Caco-2 (cell line): ENCODE results near the gene CKLF. TPM values are rescaled to one million over a fixed set of nuclear protein-coding genes. Genes with fewer than 3 reads are reported as not detected.

Experiments
- BruUV-seq: library from RNA; stranded (reverse); fragments of 400-500 nt; replicated peaks from 2 replicates; lab custom pipeline; 2021; lab: Mats Ljungman, UMichigan
- CTCF ChIA-PET: fragments of 300-600 bp; sonication (Branson Sonifier 250); formaldehyde crosslinking; loops from one replicate; lab custom pipeline; 2022; ENCODE audit warnings: antibody characterized with exemption; lab: Charles Lee
- POLR2A ChIA-PET: fragments of 300-600 bp; sonication (Branson Sonifier 250); formaldehyde crosslinking; loops from one replicate; lab custom pipeline; 2022; ENCODE audit warnings: antibody characterized with exemption; lab: Charles Lee
- DNase-seq, 2 experiments: peaks; one replicate each; pipeline versions ENCODE4 v3.0.0 to v3.0.0-alpha.2; 2020 to 2022
- H3K27me3 ChIP-seq: replicated peaks from 2 replicates; pipeline ENCODE4 v1.6.0; 2011; ENCODE audit warnings: low read length; ENCODE audit not compliant: control insufficient read depth, insufficient read depth
- H3K36me3 ChIP-seq: 2 replicates; pipeline ENCODE4 v1.5.1; 2011; ENCODE audit warnings: low read length; ENCODE audit not compliant: control insufficient read depth, insufficient read depth
- H3K4me1 ChIP-seq: fragments of 250-450 bp; sonication (Bioruptor Pico); 2 replicates; pipeline ENCODE4 v1.5.1; 2020; ENCODE audit warnings: mild to moderate bottlenecking
- H3K4me3 ChIP-seq: 2 replicates; pipeline ENCODE4 v1.5.1; 2011; ENCODE audit warnings: low read depth, mild to moderate bottlenecking, control low read depth, low read length
- H3K9me3 ChIP-seq: fragments of 250-450 bp; sonication (Bioruptor Pico); 2 replicates; pipeline ENCODE4 v1.5.1; 2020; ENCODE audit warnings: mild to moderate bottlenecking, moderate library complexity
- H3K27ac Mint-ChIP-seq: one replicate; pipeline ENCODE4 v1.8.0; 2022; ENCODE audit warnings: mixed read lengths; ENCODE audit not compliant: unreplicated experiment
- H3K27me3 Mint-ChIP-seq: one replicate; pipeline ENCODE4 v1.8.0; 2022; ENCODE audit warnings: mixed read lengths; ENCODE audit not compliant: insufficient read depth, unreplicated experiment
- H3K36me3 Mint-ChIP-seq: one replicate; pipeline ENCODE4 v1.8.0; 2022; ENCODE audit warnings: mild to moderate bottlenecking, mixed read lengths; ENCODE audit not compliant: insufficient read depth, unreplicated experiment
- H3K4me1 Mint-ChIP-seq: one replicate; pipeline ENCODE4 v1.8.0; 2022; ENCODE audit warnings: low read depth, mixed read lengths; ENCODE audit not compliant: unreplicated experiment
- H3K4me3 Mint-ChIP-seq: one replicate; pipeline ENCODE4 v1.8.0; 2022; ENCODE audit warnings: mild to moderate bottlenecking, moderate library complexity, mixed read lengths; ENCODE audit not compliant: unreplicated experiment
- H3K9me3 Mint-ChIP-seq: one replicate; pipeline ENCODE4 v1.8.0; 2022; ENCODE audit warnings: mixed read lengths; ENCODE audit not compliant: unreplicated experiment
- intact Hi-C: fragments of 100-400 bp; cut with micrococcal nuclease; formaldehyde crosslinking; loops from one replicate; pipeline ENCODE4 v1.10.0; 2022; ENCODE audit not compliant: unreplicated experiment
- total RNA-seq: library from RNA; stranded (reverse); gene quantifications from 2 replicates; pipeline ENCODE4 v1.2.3, GENCODE V29; 2022
- TF ChIP-seq, protein P1 (sequence below), 2 experiments: fragments of 200-600 bp in 1 of 2; IDR thresholded peaks; 1 replicate in 1 of 2; 2 replicates in 1 of 2; pipeline versions ENCODE4 v1.5.1 to v1.8.0; 2011 to 2022; ENCODE audit warnings: antibody characterized with exemption in 1 of 2, control low read depth in 1 of 2, inconsistent platforms in 1 of 2, low read depth in 1 of 2, low read length in 1 of 2, mild to moderate bottlenecking in 1 of 2, moderate library complexity in 1 of 2; ENCODE audit not compliant: insufficient read depth in 1 of 2, severe bottlenecking in 1 of 2, unreplicated experiment in 1 of 2

Gene CKLF
- total RNA-seq, 1 experiment from 2014 or later = 103 TPM

GRCh38 chr16:66612422-66612821, 60.0 kb downstream of the CKLF start:
- intact Hi-C loops = no loop called here
- no peaks in the 10 kb centered on the region for H3K27me3 Mint-ChIP-seq
- TF ChIP-seq, protein P1, sequence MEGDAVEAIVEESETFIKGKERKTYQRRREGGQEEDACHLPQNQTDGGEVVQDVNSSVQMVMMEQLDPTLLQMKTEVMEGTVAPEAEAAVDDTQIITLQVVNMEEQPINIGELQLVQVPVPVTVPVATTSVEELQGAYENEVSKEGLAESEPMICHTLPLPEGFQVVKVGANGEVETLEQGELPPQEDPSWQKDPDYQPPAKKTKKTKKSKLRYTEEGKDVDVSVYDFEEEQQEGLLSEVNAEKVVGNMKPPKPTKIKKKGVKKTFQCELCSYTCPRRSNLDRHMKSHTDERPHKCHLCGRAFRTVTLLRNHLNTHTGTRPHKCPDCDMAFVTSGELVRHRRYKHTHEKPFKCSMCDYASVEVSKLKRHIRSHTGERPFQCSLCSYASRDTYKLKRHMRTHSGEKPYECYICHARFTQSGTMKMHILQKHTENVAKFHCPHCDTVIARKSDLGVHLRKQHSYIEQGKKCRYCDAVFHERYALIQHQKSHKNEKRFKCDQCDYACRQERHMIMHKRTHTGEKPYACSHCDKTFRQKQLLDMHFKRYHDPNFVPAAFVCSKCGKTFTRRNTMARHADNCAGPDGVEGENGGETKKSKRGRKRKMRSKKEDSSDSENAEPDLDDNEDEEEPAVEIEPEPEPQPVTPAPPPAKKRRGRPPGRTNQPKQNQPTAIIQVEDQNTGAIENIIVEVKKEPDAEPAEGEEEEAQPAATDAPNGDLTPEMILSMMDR (IDR thresholded peaks at IDR 0.05; ENCODE audit: insufficient read depth in 1 of 2, low read depth in 1 of 2, low read length in 1 of 2, severe bottlenecking in 1 of 2, unreplicated experiment in 1 of 2) = no peak
- Histone ChIP-seq H3K27me3 (no peaks in the 10 kb centered on the region), H3K4me3 (no peak overlapping the region), H3K9me3 (no peaks in the 10 kb centered on the region), H3K4me1 (peaks cover 13% of the 10 kb centered on the region), H3K36me3 (peaks cover 6% of the 10 kb centered on the region)
- no peak for DNase-seq
- BruUV-seq = no TSS peak
- no peak overlapping the region for H3K27ac Mint-ChIP-seq
- H3K9me3 Mint-ChIP-seq = no peaks in the 10 kb centered on the region
- ChIA-PET POLR2A (no interaction called here), CTCF (no interaction called here)
- no peak overlapping the region for H3K4me3 Mint-ChIP-seq
- peaks cover 90% of the 10 kb centered on the region for H3K36me3 Mint-ChIP-seq
- H3K4me1 Mint-ChIP-seq = peaks cover 17% of the 10 kb centered on the region

- TF ChIP-seq, protein P1 (IDR thresholded peaks at IDR 0.05; ENCODE audit: insufficient read depth in 1 of 2, low read depth in 1 of 2, low read length in 1 of 2, severe bottlenecking in 1 of 2, unreplicated experiment in 1 of 2) = no peak
- H3K4me1 ChIP-seq = peaks cover 3% of the 10 kb centered on the region
- intact Hi-C loops = no loop called here
- H3K27me3 ChIP-seq = no peaks in the 10 kb centered on the region
- Mint-ChIP-seq H3K4me1 (peaks cover 9% of the 10 kb centered on the region), H3K36me3 (peaks cover 80% of the 10 kb centered on the region), H3K27me3 (no peaks in the 10 kb centered on the region), H3K9me3 (no peaks in the 10 kb centered on the region), H3K4me3 (no peak overlapping the region), H3K27ac (no peak overlapping the region)
- BruUV-seq = no TSS peak
- DNase-seq = no peak
- ChIA-PET CTCF (interaction anchor here (1.0 kb wide), 1 partner anchor 39 kb away, joined by 3 read pairs; no protein-coding TSS in a partner anchor), POLR2A (no interaction called here)
- no peak overlapping the region for H3K4me3 ChIP-seq
- peaks cover 8% of the 10 kb centered on the region for H3K36me3 ChIP-seq
- no peaks in the 10 kb centered on the region for H3K9me3 ChIP-seq
Observed at GRCh38 chr16:66614161-66614802, 61.9 kb downstream of the CKLF start.

Other genes with a start within 250 kb of the CKLF start
- 0.25 and 0.26 TPM in 2 replicates for gene CDH5, start 185.9 kb upstream of the CKLF start, total RNA-seq
- gene BEAN1, start 125.3 kb upstream of the CKLF start, total RNA-seq = not detected in 2 replicates
- gene TK2, start 2.5 kb upstream of the CKLF start, total RNA-seq = 18.2 and 19.3 TPM in 2 replicates
- gene CMTM1, start 13.9 kb downstream of the CKLF start, total RNA-seq = 5.6 and 7.1 TPM in 2 replicates
- not detected in 2 replicates for gene CMTM2, start 26.9 kb downstream of the CKLF start, total RNA-seq
- gene CMTM3, start 52.1 kb downstream of the CKLF start, total RNA-seq = 25.5 and 26.9 TPM in 2 replicates
- 106 and 108 TPM in 2 replicates for gene CMTM4, start 144.2 kb downstream of the CKLF start, total RNA-seq
- 180 and 182 TPM in 2 replicates for gene DYNC1LI2, start 199.0 kb downstream of the CKLF start, total RNA-seq
- not detected in 2 replicates for gene TERB1, start 249.0 kb downstream of the CKLF start, total RNA-seq